HG02642 (cell line): ENCODE measurements around the gene PRKCA.

ENCODE experiments used
- ATAC-seq: cut with Tn5 transposase; IDR thresholded peaks from one replicate; pipeline ENCODE4 v1.9.1; 2021; ENCODE audit warnings: mild to moderate bottlenecking; ENCODE audit not compliant: unreplicated experiment, poor library complexity

Gene PRKCA

DNA sequence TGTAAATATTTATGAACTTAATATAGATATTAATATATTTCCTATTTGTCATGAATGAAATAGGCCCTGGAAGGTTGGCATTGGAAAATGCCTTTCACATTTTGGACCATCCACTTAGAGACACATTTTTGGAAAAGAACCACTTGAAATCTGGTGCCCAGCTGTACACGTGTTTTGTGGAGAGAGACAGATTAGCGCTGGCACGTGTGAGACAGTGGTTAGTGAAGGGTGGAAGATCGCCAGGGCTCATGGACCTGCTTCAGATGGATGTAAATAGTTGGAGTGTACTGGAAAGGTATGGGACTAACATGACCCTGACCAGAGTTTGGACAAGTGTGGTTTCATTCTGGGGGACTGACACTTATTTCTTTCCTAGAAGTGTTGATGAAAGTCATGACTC, 222.9 kb downstream of the PRKCA start:
- ATAC-seq, result no peak

DNA sequence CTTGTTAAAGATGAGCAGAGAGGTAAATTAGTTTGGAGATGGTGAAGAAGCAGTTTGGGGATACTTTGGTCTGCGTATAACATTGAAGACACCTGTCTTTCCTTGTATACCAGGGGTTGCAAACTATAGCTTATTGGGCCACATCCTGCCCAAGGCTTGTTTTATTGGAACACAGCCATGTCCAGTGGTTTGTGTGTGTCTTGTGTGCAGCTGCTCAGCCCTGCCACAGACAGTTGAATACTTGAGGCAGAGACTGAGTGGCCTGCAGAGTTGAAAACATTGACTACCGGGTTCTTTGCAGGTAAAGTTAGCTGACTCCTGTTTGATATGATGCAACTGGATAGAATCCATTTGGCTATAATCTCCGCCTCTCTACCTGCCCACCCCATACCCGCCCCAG, 224.4 kb downstream of the PRKCA start:
- ATAC-seq, result no peak

DNA sequence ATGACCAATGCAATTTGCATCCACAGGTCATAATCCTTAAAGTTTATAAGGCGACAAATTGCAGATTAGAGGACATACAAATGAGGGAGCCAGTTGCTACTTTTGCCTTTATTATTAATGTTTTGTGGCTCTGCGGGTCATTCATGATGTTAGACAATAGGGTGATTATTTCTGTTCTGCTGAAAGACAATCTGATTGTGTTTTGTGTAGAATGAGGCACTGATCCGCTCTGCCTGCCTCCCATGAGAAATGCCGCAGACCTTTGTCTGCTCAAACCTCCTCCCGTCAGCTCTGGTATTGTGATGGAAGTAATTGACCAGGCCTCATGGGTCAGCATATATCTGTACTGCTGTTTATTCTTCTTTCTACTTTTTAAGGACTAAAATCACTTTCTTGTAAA, 224.9 kb downstream of the PRKCA start:
- ATAC-seq, result no peak

DNA sequence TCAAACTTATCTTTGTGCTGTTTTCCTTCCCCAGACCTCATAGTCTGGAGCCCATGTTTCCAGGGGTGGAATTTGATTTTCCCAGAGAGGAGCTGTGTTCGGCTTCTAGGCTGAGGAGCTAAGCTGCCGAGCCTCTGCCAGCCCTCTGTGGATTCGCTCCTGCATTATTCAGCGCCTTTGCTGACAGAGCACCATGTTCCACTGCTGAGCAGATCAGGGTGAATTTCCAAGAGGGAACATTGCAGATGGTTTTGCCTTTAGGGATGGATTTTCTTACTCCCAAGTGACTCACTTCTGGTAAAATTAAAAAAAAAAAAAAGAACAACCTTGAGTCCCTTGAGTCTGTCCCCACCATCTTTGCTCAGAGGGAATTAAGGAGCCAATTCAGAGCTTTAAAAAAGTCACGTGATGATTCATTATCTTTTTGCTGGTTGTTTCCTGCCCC, 229.5 kb downstream of the PRKCA start:
- no peak for ATAC-seq

DNA sequence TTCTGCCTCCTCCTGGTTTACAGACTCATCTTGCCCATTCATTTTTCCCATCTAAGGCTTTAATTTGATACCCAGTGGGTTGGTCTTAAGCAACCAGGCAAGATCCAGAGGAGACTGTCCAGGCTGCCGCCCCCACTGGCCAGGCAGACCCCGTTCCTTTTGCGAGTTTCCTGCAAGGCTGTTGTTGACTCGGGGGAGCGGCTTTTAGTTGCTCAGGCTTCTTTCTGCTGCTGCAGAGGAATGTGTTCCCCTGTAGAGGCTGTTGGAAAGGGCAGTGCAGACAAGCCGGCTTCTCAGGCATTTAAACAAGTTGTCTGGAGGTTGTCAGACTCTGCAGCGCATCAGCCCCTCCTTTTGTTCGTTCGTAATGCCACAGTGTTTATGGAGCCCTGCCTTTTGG, 231.2 kb downstream of the PRKCA start:
- no peak for ATAC-seq

DNA sequence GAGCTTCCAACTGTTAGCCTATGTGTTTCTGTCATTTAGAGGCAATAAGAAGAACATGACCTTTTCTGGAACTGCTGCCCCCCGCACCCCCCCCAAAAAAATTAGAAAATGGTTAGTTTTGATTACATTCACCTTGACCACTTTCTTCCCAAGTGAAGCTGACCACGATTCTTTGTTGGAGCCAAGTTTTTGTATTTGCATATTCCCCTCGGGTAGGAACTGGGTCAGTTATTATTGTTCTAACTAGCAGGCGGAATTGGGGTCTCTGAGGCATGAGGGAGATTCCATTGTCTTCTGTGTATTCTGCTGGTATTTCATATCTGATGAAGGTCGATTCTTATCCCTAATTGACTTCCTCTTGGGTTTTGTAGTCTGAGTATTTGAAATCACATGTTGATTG, 231.6 kb downstream of the PRKCA start:
- ATAC-seq, result no peak

DNA sequence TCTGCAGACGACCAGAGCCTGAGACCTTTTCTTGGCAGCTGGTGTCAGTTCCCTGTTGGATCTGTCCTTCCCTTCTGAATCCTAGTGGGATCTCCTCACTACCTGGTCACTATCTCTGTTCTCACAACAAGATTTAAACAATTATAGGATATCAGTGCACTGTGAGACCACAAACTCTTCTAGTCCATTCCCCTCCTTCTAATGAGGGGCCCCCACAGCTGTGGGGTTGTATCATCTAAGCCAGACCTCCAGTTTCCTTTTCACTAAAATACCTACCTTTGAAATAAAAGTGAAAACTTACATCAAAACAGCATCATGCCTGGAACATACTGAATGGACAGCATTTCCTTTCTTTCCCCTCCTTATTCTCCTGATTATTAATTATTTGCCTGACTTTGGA, 233.2 kb downstream of the PRKCA start:
- ATAC-seq, result no peak

DNA sequence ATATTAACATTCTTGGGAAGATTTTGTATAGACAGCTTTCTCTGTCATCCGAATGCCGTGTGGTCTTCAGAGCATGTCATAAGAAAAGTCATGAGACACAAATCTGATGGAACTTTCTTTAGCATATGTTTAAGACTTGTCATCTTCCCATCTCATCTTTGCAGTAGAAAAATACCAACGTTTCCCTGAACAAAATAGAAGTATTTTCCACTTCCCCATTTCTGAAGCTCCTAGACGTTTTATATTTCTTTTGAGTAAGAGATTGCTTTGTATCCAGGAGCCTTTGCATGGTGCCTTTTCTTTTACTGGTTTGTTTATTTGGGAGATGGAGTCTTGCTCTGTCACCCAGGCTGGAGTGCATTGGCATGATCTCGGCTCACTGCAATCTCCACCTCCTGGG, 235.1 kb downstream of the PRKCA start:
- no peak for ATAC-seq

DNA sequence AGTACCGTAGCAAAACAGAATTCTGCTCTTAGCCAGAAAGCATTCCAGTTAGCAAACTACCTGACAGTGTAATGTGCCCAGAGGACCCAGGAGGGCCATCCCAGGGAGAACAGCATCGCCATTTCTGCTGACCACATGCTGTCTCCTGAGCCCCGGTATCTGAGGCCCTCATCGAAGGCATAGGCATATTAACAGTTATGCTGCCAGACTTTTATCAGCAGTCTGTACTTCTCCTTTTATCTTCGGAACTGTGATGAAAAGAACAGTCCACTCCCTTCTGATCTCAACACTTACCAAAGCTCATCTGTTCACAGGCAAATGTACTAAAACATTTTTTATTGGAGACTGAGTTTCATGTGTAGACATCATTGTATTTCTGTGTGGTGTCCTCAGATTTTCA, 236.4 kb downstream of the PRKCA start:
- ATAC-seq, result no peak

DNA sequence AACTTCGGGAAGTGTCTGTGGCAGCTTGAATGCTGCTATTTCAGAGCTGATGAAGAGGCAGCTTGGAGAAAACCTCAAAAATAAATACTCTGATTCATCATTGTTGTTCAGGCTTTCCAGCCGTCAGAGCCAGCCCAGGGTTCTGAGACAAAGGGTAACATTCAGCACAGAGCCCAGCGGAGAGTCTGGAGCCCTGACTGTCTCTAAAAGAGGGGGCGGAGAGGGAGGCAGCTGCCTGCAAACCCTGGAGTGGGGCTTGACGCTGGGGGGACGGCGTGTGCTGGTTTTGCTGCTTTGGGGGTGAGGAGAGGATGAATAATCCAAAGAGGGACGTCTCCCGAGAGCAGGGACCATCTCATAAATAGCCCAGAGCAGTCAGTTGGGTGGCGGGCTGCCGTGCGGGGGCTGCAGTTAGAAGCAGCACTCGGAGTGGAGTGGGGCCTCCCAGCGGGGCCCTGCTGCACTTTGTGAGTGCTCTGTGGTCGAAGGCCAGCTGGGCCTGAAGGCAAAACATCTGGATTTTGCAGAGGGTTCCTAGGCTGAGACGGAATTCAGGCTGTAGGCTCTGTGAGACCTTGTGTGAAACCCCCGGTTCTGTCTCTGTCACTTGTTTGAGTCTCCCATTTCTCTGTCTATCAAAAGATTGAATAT, 237.8 kb downstream of the PRKCA start:
- no peak for ATAC-seq

DNA sequence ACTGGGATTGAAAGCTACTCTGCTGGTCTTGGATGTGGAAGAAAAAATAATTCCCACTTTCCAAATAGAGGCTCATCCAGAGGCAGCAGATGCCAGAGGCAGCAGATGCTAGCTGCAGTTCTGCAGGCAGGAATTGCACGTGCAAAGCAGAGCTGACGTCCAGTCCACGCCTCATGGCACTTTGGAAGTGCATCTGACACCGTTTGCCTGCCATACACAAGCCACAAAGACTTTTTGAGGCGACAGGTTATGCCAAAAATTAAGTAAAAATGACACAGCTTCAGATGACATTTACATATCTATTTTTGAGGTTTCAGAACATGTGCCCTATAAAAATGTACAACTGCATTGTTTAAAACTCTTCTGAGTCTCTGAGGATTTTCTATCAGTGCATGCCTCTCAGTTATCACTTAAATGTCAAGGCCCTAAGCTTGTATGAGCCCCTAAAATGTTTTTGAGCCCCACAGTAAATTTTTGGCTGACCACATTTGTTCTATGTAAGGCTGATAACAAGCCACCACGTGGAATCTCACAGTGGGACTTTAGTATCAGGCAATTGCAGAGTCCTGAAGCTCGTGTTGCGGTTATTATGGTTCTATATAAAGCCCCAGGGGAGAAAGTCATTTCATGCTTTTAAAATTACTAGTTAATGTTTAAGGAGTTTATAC, 239.2 kb downstream of the PRKCA start:
- peak; percentile 75 for ATAC-seq

DNA sequence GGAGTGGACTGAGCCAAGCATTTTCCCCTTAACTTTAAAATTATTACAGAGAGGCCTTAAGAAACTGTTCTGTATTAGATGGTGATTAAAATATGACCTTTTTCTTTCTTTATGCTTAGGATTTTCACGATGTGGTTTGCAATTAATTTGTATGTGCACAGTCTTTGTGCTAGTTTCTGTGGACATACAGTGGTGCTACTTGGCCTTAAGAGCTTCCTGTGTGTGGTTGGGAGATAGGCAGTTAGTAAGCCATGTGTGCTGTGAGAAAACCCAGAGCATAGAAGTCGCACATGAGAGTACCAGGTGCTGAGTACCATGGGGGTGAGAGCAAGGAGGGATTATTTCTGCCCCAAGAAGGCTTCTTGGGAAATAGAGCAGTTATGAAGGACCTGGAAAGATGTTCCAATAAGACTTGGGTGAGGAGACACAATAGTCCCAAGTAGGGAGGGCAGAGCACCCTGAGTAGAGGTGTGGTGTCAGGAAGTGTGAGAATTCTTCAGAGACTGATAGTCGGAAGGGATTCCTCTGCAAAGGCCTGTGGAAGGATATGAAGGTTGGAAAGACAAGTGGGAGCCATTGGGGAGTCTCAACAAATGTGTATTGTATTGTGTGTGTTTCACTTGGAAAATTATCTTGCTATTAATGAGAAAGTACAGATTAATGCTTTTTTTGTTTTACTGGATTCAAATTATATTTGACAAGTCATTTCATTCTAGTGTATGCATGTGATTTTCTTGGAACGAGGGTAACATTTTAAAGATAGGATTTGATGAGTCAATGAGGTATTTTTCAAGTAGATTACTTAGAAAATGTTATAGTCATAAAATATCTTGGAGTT, 239.9 kb downstream of the PRKCA start:
- peak; percentile 94 for ATAC-seq

DNA sequence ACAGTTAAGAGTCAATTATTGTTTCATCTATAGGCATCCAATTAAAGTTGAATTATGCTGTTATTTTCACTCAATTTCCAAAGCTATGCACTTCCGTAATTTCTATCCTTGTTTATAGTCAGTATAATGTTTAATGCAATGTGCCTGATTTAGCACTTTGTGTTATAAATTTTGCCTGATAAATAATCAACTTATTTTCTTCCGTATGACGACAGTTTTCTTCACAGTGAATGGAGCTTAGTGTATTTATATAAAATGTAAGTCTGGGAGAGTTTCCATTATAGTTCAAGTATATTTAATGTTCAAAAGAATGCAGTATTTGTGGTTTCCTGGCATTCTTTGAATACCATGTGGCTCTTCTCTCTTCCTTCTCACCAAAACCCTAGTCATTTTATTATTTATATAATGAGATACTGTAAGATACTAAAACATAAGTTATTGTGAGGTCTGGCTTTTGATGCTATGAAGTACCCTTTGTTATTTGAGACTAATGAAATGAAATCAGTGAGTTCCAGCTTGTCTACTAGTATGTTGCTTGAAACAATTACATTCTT, 240.6 kb downstream of the PRKCA start:
- no peak for ATAC-seq

DNA sequence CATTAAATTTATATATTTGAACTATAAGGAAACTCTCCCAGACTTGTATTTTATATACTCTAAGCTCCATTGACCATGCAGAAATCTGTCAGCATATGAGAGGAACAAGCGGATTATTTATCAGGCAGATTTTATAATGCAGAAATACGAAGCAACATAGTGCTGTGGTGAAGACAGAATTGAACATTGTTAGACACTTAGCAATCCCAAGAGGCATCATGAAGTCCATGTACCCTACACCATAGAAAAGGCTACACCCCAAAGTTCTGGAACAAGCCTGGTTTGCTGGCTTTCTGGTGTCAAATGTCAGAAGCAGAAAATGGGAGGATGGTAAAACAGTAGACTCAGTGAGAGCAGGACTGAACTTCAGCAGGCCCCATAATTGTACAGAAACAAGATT, 241.1 kb downstream of the PRKCA start:
- ATAC-seq, result no peak

DNA sequence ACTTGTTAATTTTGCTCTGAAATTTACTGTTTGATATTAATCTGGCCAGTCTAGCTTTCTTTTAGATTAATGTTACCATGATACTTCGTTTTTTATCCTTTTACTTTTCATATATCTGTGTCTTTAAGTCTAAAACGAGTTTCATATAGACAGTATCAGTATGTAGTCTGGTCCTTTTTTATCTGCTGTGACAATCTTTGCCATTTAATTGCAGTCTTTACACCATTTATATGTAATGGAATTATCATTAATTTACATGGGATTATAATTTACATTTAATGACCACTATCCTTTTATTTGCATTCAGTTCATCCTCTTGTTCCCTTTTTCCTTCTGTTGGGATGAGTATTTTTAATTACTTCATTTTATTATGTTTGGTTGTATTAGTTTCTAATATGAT, 243.5 kb downstream of the PRKCA start:
- ATAC-seq, result no peak

DNA sequence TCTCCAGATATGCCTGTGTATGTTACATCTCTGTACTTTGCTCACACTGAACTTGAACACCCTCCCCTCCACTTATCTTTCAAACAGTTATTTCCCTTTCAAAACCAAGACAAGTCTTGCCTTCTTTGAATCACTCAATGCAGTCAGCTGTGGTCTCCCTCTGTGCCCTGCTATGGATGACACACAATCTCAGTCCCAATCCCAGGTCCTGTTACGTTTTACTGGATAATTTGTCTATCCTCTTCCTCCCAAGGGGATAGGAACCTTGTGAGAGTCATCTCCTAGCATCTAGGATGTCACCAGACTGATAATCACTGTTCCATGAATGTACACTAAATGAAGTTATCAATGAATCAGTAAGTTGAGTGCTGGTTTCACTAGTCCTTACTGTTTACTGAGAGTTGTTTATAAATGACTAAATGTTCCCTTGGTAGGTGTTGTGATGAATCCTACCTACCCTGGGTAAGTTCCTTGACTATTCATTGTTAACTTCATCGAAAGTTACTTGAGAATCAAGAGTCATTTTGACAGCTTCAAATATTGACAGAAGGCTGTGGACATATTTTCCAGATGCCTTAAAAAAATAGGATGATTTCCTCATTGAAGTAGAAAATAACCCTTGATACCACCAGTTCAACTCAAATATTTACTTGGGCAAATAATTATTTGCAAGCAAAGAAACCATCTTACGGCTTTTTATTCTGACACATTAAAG, 244.9 kb downstream of the PRKCA start:
- ATAC-seq, result no peak

DNA sequence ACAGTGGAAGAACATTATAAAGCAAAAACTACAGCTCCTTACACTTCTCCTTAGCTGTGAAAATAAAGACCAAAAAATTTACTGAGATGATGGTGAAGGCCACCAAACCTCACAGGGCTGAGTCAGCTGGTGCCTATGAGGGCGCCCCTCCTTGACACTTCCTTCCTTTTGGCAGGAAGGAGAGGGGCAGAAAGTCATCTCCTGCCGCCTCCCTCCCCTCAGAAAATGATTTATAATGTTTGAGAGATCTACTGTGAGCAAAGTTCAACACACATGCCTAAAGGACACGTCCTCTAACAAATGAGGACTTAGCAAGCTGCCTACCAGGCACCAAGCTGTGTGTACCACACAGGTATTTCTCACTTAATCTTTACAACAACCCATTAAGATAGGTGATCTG, 245.7 kb downstream of the PRKCA start:
- ATAC-seq, result no peak

DNA sequence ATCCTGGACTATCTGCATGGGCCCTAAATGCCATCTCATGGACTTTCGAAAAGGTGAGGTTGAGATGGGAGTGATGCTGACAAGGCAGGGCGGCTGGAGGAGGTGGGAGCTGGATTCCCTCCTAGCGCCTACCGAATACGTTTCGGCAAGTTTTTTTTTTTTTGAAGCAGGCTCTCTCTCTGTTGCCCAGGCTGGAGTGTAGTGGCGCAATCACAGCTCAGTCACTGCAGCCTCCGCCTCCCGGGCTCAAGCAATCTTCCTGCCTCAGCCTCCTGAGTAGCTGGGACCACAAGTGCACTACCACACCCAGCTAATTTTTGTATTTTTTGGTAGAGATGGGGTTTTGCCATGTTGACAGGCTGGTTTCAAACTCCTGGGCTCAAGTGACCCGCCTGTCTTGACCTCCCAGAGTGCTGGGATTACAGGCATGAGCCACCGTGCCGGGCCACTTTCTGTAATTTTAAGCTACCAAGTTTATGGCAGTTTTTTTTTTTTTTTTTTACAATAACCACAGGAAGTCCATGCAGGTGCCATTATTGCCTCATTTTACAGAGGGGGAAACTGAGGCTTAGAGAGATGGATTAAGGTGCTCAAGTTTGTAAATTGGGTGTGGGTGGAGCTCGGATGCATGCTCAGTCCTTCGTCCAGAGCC, 246.4 kb downstream of the PRKCA start:
- no peak for ATAC-seq

DNA sequence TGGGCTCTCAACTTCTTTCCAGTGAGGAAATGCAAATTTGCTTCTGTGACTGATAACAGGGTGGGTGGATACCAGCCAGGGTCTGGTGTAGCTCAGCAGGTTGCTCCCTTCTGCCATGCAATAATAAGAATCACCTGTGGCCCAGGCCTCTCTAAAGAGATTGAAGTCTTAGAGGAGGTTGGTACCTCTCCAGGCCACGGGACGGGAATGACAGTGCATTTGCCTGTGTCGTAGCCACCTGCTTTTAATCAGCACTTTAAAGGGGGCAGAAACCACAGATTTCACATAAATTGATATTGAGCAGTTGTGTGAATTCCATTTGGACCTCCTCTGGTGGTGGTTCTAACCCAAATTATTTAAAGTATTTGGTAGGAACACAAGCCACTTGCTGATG, 246.9 kb downstream of the PRKCA start:
- no peak for ATAC-seq

DNA sequence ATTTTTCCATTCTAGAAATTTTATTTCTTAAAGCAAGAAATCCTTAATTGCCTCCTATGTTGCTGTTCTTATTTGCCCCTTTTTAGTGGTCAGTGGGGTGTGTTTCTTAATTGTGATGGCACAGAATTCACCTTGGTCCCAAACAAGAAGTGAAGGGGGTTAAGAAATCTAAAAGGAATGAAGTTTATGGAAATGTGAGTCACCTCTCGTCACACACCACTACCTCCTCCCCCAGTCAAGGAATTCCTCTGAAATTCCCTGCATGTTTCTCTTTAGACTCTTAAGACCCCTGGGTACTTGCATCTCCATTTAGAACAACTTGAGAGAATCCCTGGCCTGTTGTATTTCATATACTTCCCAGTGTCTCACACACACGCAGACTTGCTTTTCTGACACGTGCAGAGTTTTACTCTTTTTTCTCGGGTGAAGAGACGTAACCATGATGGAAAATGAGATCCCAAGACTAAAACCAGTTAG, 247.4 kb downstream of the PRKCA start:
- no peak for ATAC-seq
